Activated naive CD8-positive, alpha-beta T cell treated with anti-CD3 and anti-CD28 coated beads, Interleukin-2, amount 50 U/mL, for 24 hours (primary cell): ENCODE data around the gene SGMS1.
A peak's percentile ranks its signal among the peaks of the same experiment; 100 is the strongest.

ENCODE experiments used
- ATAC-seq: fragments of 150-1000 bp; cut with Tn5 transposase; one replicate; pipeline ENCODE4 v1.10.0; 2021
- DNase-seq: peaks from one replicate; pipeline ENCODE4 v3.0.0; 2021
- H3K27ac Mint-ChIP-seq: one replicate; pipeline ENCODE4 v1.8.0; 2021; ENCODE audit warnings: mild to moderate bottlenecking, mixed read lengths
- H3K27me3 Mint-ChIP-seq: one replicate; pipeline ENCODE4 v1.8.0; 2021; ENCODE audit warnings: mixed read lengths
- H3K36me3 Mint-ChIP-seq: one replicate; pipeline ENCODE4 v1.8.0; 2021; ENCODE audit warnings: low read depth, mixed read lengths
- H3K4me1 Mint-ChIP-seq: one replicate; pipeline ENCODE4 v1.8.0; 2021; ENCODE audit warnings: mixed read lengths
- H3K4me3 Mint-ChIP-seq: one replicate; pipeline ENCODE4 v1.8.0; 2021; ENCODE audit warnings: mild to moderate bottlenecking, moderate library complexity, mixed read lengths
- H3K9me3 Mint-ChIP-seq: one replicate; pipeline ENCODE4 v1.8.0; 2021; ENCODE audit warnings: mixed read lengths

SGMS1 gene

GRCh38 chr10:50607356-50607925 lies 16.3 kb downstream of the SGMS1 start:
- no peaks in the 10 kb centered on the region for H3K27me3 Mint-ChIP-seq
- H3K27ac Mint-ChIP-seq: no peak overlapping the region
- no peak for DNase-seq
- no peaks in the 10 kb centered on the region for H3K36me3 Mint-ChIP-seq
- no peaks in the 10 kb centered on the region for H3K9me3 Mint-ChIP-seq
- ATAC-seq: no peak
- peaks cover 50% of the 10 kb centered on the region for H3K4me1 Mint-ChIP-seq
- no peak overlapping the region for H3K4me3 Mint-ChIP-seq

GRCh38 chr10:50605951-50606270 lies 17.8 kb downstream of the SGMS1 start:
- Mint-ChIP-seq H3K4me3 (no peak overlapping the region), H3K27me3 (no peaks in the 10 kb centered on the region), H3K9me3 (no peaks in the 10 kb centered on the region), H3K36me3 (no peaks in the 10 kb centered on the region), H3K27ac (no peak overlapping the region), H3K4me1 (peaks cover 54% of the 10 kb centered on the region)
- ATAC-seq (no peak), DNase-seq (no peak)

- Mint-ChIP-seq H3K4me3 (no peak overlapping the region), H3K27me3 (no peaks in the 10 kb centered on the region), H3K36me3 (no peaks in the 10 kb centered on the region), H3K4me1 (peaks cover 59% of the 10 kb centered on the region), H3K9me3 (no peaks in the 10 kb centered on the region), H3K27ac (peak overlapping the region; percentile 32)
- DNase-seq: no peak
- ATAC-seq: peak; percentile 44
These were observed 18.3 kb downstream of the SGMS1 start for GRCh38 chr10:50605269-50605950.

- Mint-ChIP-seq H3K27me3 (no peaks in the 10 kb centered on the region), H3K36me3 (no peaks in the 10 kb centered on the region), H3K4me3 (no peak overlapping the region), H3K9me3 (no peaks in the 10 kb centered on the region), H3K4me1 (peaks cover 62% of the 10 kb centered on the region), H3K27ac (peak overlapping the region; percentile 32)
- ATAC-seq (no peak), DNase-seq (no peak)
These were observed 18.9 kb downstream of the SGMS1 start for GRCh38 chr10:50604809-50605208.

- no peaks in the 10 kb centered on the region for H3K9me3 Mint-ChIP-seq
- no peak for DNase-seq
- H3K4me1 Mint-ChIP-seq: peaks cover 62% of the 10 kb centered on the region
- H3K36me3 Mint-ChIP-seq: no peaks in the 10 kb centered on the region
- no peaks in the 10 kb centered on the region for H3K27me3 Mint-ChIP-seq
- H3K4me3 Mint-ChIP-seq: peak overlapping the region; percentile 22
- peak; percentile 57 for ATAC-seq
- H3K27ac Mint-ChIP-seq: peak overlapping the region; percentile 20
These were observed 19.6 kb downstream of the SGMS1 start for GRCh38 chr10:50604049-50604640.

- no peak overlapping the region for H3K27ac Mint-ChIP-seq
- H3K9me3 Mint-ChIP-seq: no peaks in the 10 kb centered on the region
These were observed 20.5 kb downstream of the SGMS1 start for GRCh38 chr10:50603151-50603850.

GRCh38 chr10:50601974-50602373 lies 21.8 kb downstream of the SGMS1 start:
- no peak for DNase-seq
- H3K27me3 Mint-ChIP-seq: no peaks in the 10 kb centered on the region
- H3K4me3 Mint-ChIP-seq: no peak overlapping the region
- no peaks in the 10 kb centered on the region for H3K9me3 Mint-ChIP-seq
- peaks cover 2% of the 10 kb centered on the region for H3K36me3 Mint-ChIP-seq
- no peak for ATAC-seq
- no peak overlapping the region for H3K27ac Mint-ChIP-seq
- H3K4me1 Mint-ChIP-seq: peaks cover 62% of the 10 kb centered on the region

More at GRCh38 chr10:50603151-50603850, 20.5 kb downstream of the SGMS1 start:
- Mint-ChIP-seq H3K27me3 (no peaks in the 10 kb centered on the region), H3K4me1 (peaks cover 68% of the 10 kb centered on the region), H3K4me3 (no peak overlapping the region), H3K36me3 (peaks cover 2% of the 10 kb centered on the region)
- DNase-seq (no peak), ATAC-seq (no peak)

- no peaks in the 10 kb centered on the region for H3K9me3 Mint-ChIP-seq
- peaks cover 2% of the 10 kb centered on the region for H3K36me3 Mint-ChIP-seq
- peak; percentile 74 for ATAC-seq
- H3K27ac Mint-ChIP-seq: peak overlapping the region; percentile 16
- no peak overlapping the region for H3K4me3 Mint-ChIP-seq
- H3K4me1 Mint-ChIP-seq: peaks cover 56% of the 10 kb centered on the region
- no peaks in the 10 kb centered on the region for H3K27me3 Mint-ChIP-seq
- DNase-seq: no peak
These were observed 22.8 kb downstream of the SGMS1 start for GRCh38 chr10:50600831-50601477.

- peaks cover 2% of the 10 kb centered on the region for H3K36me3 Mint-ChIP-seq
- no peak for ATAC-seq
- DNase-seq: no peak
- H3K27me3 Mint-ChIP-seq: no peaks in the 10 kb centered on the region
- no peak overlapping the region for H3K4me3 Mint-ChIP-seq
- peaks cover 52% of the 10 kb centered on the region for H3K4me1 Mint-ChIP-seq
- H3K27ac Mint-ChIP-seq: no peak overlapping the region
- no peaks in the 10 kb centered on the region for H3K9me3 Mint-ChIP-seq
These were observed 23.5 kb downstream of the SGMS1 start for GRCh38 chr10:50600286-50600685.

GRCh38 chr10:50596897-50597296 lies 26.9 kb downstream of the SGMS1 start:
- no peak overlapping the region for H3K4me3 Mint-ChIP-seq
- no peak for ATAC-seq
- H3K36me3 Mint-ChIP-seq: peaks cover 2% of the 10 kb centered on the region
- no peak for DNase-seq
- H3K27me3 Mint-ChIP-seq: no peaks in the 10 kb centered on the region
- no peak overlapping the region for H3K27ac Mint-ChIP-seq
- no peaks in the 10 kb centered on the region for H3K9me3 Mint-ChIP-seq
- H3K4me1 Mint-ChIP-seq: peaks cover 33% of the 10 kb centered on the region

- H3K27me3 Mint-ChIP-seq: no peaks in the 10 kb centered on the region
- no peak overlapping the region for H3K4me3 Mint-ChIP-seq
- H3K36me3 Mint-ChIP-seq: peaks cover 2% of the 10 kb centered on the region
- ATAC-seq (no peak), DNase-seq (no peak)
- peaks cover 33% of the 10 kb centered on the region for H3K4me1 Mint-ChIP-seq
- H3K27ac Mint-ChIP-seq: no peak overlapping the region
- H3K9me3 Mint-ChIP-seq: no peaks in the 10 kb centered on the region
These were observed 27.3 kb downstream of the SGMS1 start for GRCh38 chr10:50596456-50596855.

GRCh38 chr10:50595785-50596184 lies 28.0 kb downstream of the SGMS1 start:
- no peak for ATAC-seq
- Mint-ChIP-seq H3K9me3 (no peaks in the 10 kb centered on the region), H3K36me3 (peaks cover 2% of the 10 kb centered on the region), H3K27me3 (no peaks in the 10 kb centered on the region), H3K4me3 (no peak overlapping the region), H3K4me1 (peaks cover 31% of the 10 kb centered on the region), H3K27ac (no peak overlapping the region)
- DNase-seq: no peak

GRCh38 chr10:50593523-50594376 lies 30.0 kb downstream of the SGMS1 start:
- peak; percentile 66 for ATAC-seq

GRCh38 chr10:50592961-50593418 lies 30.8 kb downstream of the SGMS1 start:
- peaks cover 16% of the 10 kb centered on the region for H3K36me3 Mint-ChIP-seq
- H3K27me3 Mint-ChIP-seq: no peaks in the 10 kb centered on the region
- DNase-seq (no peak), ATAC-seq (no peak)
- H3K4me1 Mint-ChIP-seq: peaks cover 17% of the 10 kb centered on the region
- no peak overlapping the region for H3K4me3 Mint-ChIP-seq
- H3K9me3 Mint-ChIP-seq: no peaks in the 10 kb centered on the region
- H3K27ac Mint-ChIP-seq: no peak overlapping the region

More at GRCh38 chr10:50593523-50594376, 30.0 kb downstream of the SGMS1 start:
- Mint-ChIP-seq H3K4me1 (peaks cover 21% of the 10 kb centered on the region), H3K36me3 (peaks cover 12% of the 10 kb centered on the region), H3K9me3 (no peaks in the 10 kb centered on the region), H3K27ac (no peak overlapping the region), H3K4me3 (no peak overlapping the region), H3K27me3 (no peaks in the 10 kb centered on the region)
- DNase-seq: no peak
